Skeletal muscle satellite cell (primary cell): Measurements from ENCODE around the gene CDH23.

Experiments
- H3K27me3 ChIP-seq: 2 replicates; pipeline ENCODE4 v1.7.0; 2013; ENCODE audit warnings: low read length; ENCODE audit not compliant: control insufficient read depth, insufficient read depth
- H3K36me3 ChIP-seq: 2 replicates; pipeline ENCODE4 v1.7.0; 2013; ENCODE audit warnings: mild to moderate bottlenecking, control low read depth, low read length; ENCODE audit not compliant: insufficient read depth
- H3K4me1 ChIP-seq: 2 replicates; pipeline ENCODE4 v1.7.0; 2013; ENCODE audit warnings: low read length; ENCODE audit not compliant: control insufficient read depth, insufficient read depth
- H3K4me2 ChIP-seq: 2 replicates; pipeline ENCODE4 v1.7.0; 2013; ENCODE audit warnings: mild to moderate bottlenecking, low read length
- H3K4me3 ChIP-seq: 2 replicates; pipeline ENCODE4 v1.7.0; 2013; ENCODE audit warnings: low read length
- H3K9ac ChIP-seq: 2 replicates; pipeline ENCODE4 v1.7.0; 2013; ENCODE audit warnings: mild to moderate bottlenecking, low read depth, low read length, moderate library complexity
- H3K9me3 ChIP-seq: replicated peaks from 2 replicates; pipeline ENCODE4 v1.7.0; 2013; ENCODE audit warnings: mild to moderate bottlenecking, control low read depth, low read length

The CDH23 gene

GRCh38 chr10:71436268-71437125, 39.8 kb downstream of the CDH23 start:
- no peak overlapping the region for H3K4me2 ChIP-seq
- H3K27me3 ChIP-seq, result peaks cover 60% of the 10 kb centered on the region
- no peaks in the 10 kb centered on the region for H3K9me3 ChIP-seq
- no peaks in the 10 kb centered on the region for H3K4me1 ChIP-seq
- H3K9ac ChIP-seq, result no peak overlapping the region
- H3K4me3 ChIP-seq, result no peak overlapping the region
- H3K36me3 ChIP-seq, result no peaks in the 10 kb centered on the region

- Histone ChIP-seq H3K9me3 (no peaks in the 10 kb centered on the region), H3K36me3 (no peaks in the 10 kb centered on the region), H3K4me1 (no peaks in the 10 kb centered on the region), H3K27me3 (peaks cover 62% of the 10 kb centered on the region), H3K9ac (no peak overlapping the region), H3K4me3 (no peak overlapping the region), H3K4me2 (no peak overlapping the region)
Measured at GRCh38 chr10:71437537-71438092, 40.9 kb downstream of the CDH23 start.

GRCh38 chr10:71438761-71439160, 42.0 kb downstream of the CDH23 start:
- H3K36me3 ChIP-seq, result no peaks in the 10 kb centered on the region
- H3K9me3 ChIP-seq, result no peaks in the 10 kb centered on the region
- H3K27me3 ChIP-seq, result peaks cover 62% of the 10 kb centered on the region
- H3K4me1 ChIP-seq, result no peaks in the 10 kb centered on the region
- H3K4me2 ChIP-seq, result no peak overlapping the region
- no peak overlapping the region for H3K4me3 ChIP-seq
- H3K9ac ChIP-seq, result no peak overlapping the region

- Histone ChIP-seq H3K4me3 (no peak overlapping the region), H3K9ac (no peak overlapping the region), H3K4me1 (no peaks in the 10 kb centered on the region), H3K9me3 (no peaks in the 10 kb centered on the region), H3K4me2 (no peak overlapping the region), H3K36me3 (no peaks in the 10 kb centered on the region), H3K27me3 (peaks cover 58% of the 10 kb centered on the region)
Measured at GRCh38 chr10:71439670-71440425, 43.1 kb downstream of the CDH23 start.

GRCh38 chr10:71440506-71441035, 43.9 kb downstream of the CDH23 start:
- H3K4me1 ChIP-seq, result no peaks in the 10 kb centered on the region
- no peak overlapping the region for H3K9ac ChIP-seq
- H3K9me3 ChIP-seq, result no peaks in the 10 kb centered on the region
- no peaks in the 10 kb centered on the region for H3K36me3 ChIP-seq
- H3K4me2 ChIP-seq, result no peak overlapping the region
- H3K27me3 ChIP-seq, result peaks cover 51% of the 10 kb centered on the region
- H3K4me3 ChIP-seq, result no peak overlapping the region

GRCh38 chr10:71442000-71442399, 45.3 kb downstream of the CDH23 start:
- no peak overlapping the region for H3K4me3 ChIP-seq
- H3K9ac ChIP-seq, result no peak overlapping the region
- H3K4me1 ChIP-seq, result no peaks in the 10 kb centered on the region
- H3K4me2 ChIP-seq, result no peak overlapping the region
- no peaks in the 10 kb centered on the region for H3K36me3 ChIP-seq
- H3K27me3 ChIP-seq, result peaks cover 49% of the 10 kb centered on the region
- no peaks in the 10 kb centered on the region for H3K9me3 ChIP-seq

- Histone ChIP-seq H3K4me1 (no peaks in the 10 kb centered on the region), H3K9me3 (no peaks in the 10 kb centered on the region), H3K4me2 (no peak overlapping the region), H3K27me3 (peaks cover 42% of the 10 kb centered on the region), H3K4me3 (no peak overlapping the region), H3K9ac (no peak overlapping the region), H3K36me3 (no peaks in the 10 kb centered on the region)
Measured at GRCh38 chr10:71442859-71443570, 46.3 kb downstream of the CDH23 start.

- H3K27me3 ChIP-seq, result peaks cover 43% of the 10 kb centered on the region
Measured at GRCh38 chr10:71443676-71444075, 47.0 kb downstream of the CDH23 start.

GRCh38 chr10:71444284-71445054, 47.7 kb downstream of the CDH23 start:
- no peak overlapping the region for H3K9ac ChIP-seq
- no peak overlapping the region for H3K4me3 ChIP-seq
- H3K9me3 ChIP-seq, result no peaks in the 10 kb centered on the region
- no peaks in the 10 kb centered on the region for H3K4me1 ChIP-seq
- no peak overlapping the region for H3K4me2 ChIP-seq
- H3K27me3 ChIP-seq, result peaks cover 38% of the 10 kb centered on the region
- no peaks in the 10 kb centered on the region for H3K36me3 ChIP-seq

More at GRCh38 chr10:71443676-71444075, 47.0 kb downstream of the CDH23 start:
- no peak overlapping the region for H3K4me3 ChIP-seq
- H3K4me2 ChIP-seq, result no peak overlapping the region
- H3K9ac ChIP-seq, result no peak overlapping the region
- no peaks in the 10 kb centered on the region for H3K4me1 ChIP-seq
- H3K9me3 ChIP-seq, result no peaks in the 10 kb centered on the region
- no peaks in the 10 kb centered on the region for H3K36me3 ChIP-seq

GRCh38 chr10:71447676-71448075, 51.0 kb downstream of the CDH23 start:
- H3K4me2 ChIP-seq, result no peak overlapping the region
- H3K36me3 ChIP-seq, result no peaks in the 10 kb centered on the region
- H3K4me1 ChIP-seq, result no peaks in the 10 kb centered on the region
- no peak overlapping the region for H3K9ac ChIP-seq
- H3K9me3 ChIP-seq, result no peaks in the 10 kb centered on the region
- H3K27me3 ChIP-seq, result peaks cover 38% of the 10 kb centered on the region
- no peak overlapping the region for H3K4me3 ChIP-seq
